HEK293 (cell line): Measurements from ENCODE around the gene GNB1L.

Source experiments
- CTCF ChIA-PET: fragments of 350-600 bp; formaldehyde crosslinking; extraction: SDS; loops from one replicate; lab custom pipeline; 2021; ENCODE audit warnings: antibody characterized with exemption; lab: Yijun Ruan, JAX
- POLR2A ChIA-PET: fragments of 300-600 bp; formaldehyde crosslinking; extraction: SDS; loops from one replicate; lab custom pipeline; 2020; ENCODE audit warnings: antibody characterized with exemption, inconsistent platforms; lab: Yijun Ruan, JAX
- H3K27ac ChIP-seq: fragments of 200-500 bp; sonication (Bioruptor generic); 2 replicates; pipeline ENCODE4 v1.5.1; 2014; ENCODE audit warnings: low read depth, low read length, control low read depth, inconsistent platforms; ENCODE audit errors: extremely low read depth
- H3K36me3 ChIP-seq, 2 experiments: fragments of 200-500 bp in 1 of 2; sonication (Bioruptor generic) in 1 of 2; 1 replicate in 1 of 2; 2 replicates in 1 of 2; pipeline ENCODE4 v1.5.1; 2014 to 2017; ENCODE audit warnings: inconsistent platforms in 2 of 2, low read length in 2 of 2; ENCODE audit not compliant: control insufficient read depth in 2 of 2, insufficient read depth in 1 of 2
- H3K4me1 ChIP-seq: fragments of 200-500 bp; sonication (Bioruptor generic); 2 replicates; pipeline ENCODE4 v1.5.1; 2014; ENCODE audit warnings: mild to moderate bottlenecking, low read length, inconsistent platforms; ENCODE audit not compliant: control insufficient read depth, insufficient read depth
- H3K4me3 ChIP-seq: 2 replicates; pipeline ENCODE4 v1.5.1; 2011; ENCODE audit warnings: low read depth, mild to moderate bottlenecking, control low read depth, low read length, moderate library complexity
- H3K9me3 ChIP-seq: fragments of 200-500 bp; sonication (Bioruptor generic); 2 replicates; pipeline ENCODE4 v1.5.1; 2014; ENCODE audit warnings: low read depth, low read length, inconsistent platforms; ENCODE audit not compliant: control insufficient read depth, insufficient read depth
- EGR2 ChIP-seq: fragments of 450-650 bp; formaldehyde crosslinking; IDR thresholded peaks from 2 replicates; pipeline ENCODE4 v1.5.1; 2016; ENCODE audit warnings: low read depth, missing biosample characterization, missing genetic modification characterization
- GLIS1 ChIP-seq: fragments of 450-650 bp; formaldehyde crosslinking; IDR thresholded peaks from 2 replicates; pipeline ENCODE4 v1.5.1; 2016; ENCODE audit warnings: missing biosample characterization, missing genetic modification characterization
- IKZF3 ChIP-seq: fragments of 450-650 bp; IDR thresholded peaks from 2 replicates; pipeline ENCODE4 v1.5.0; 2018; ENCODE audit warnings: missing biosample characterization, mild to moderate bottlenecking, missing genetic modification characterization, moderate library complexity
- TRIM28 ChIP-seq: IDR thresholded peaks from 2 replicates; pipeline ENCODE4 v1.6.1; 2011; ENCODE audit warnings: low read length, control low read depth, borderline replicate concordance
- WT1 ChIP-seq: fragments of 450-650 bp; formaldehyde crosslinking; IDR thresholded peaks from 2 replicates; pipeline ENCODE4 v1.5.1; 2016; ENCODE audit warnings: missing biosample characterization, missing genetic modification characterization
- ZBTB21 ChIP-seq: fragments of 450-650 bp; formaldehyde crosslinking; IDR thresholded peaks from 2 replicates; pipeline ENCODE4 v1.5.1; 2017; ENCODE audit warnings: missing biosample characterization, missing genetic modification characterization
- ZEB2 ChIP-seq: fragments of 450-650 bp; formaldehyde crosslinking; IDR thresholded peaks from 2 replicates; pipeline ENCODE4 v1.5.1; 2016; ENCODE audit warnings: missing biosample characterization, missing genetic modification characterization
- ZNF121 ChIP-seq: fragments of 450-650 bp; formaldehyde crosslinking; IDR thresholded peaks from 2 replicates; pipeline ENCODE4 v1.5.1; 2016; ENCODE audit warnings: missing biosample characterization, missing genetic modification characterization
- ZNF280C ChIP-seq: fragments of 450-650 bp; formaldehyde crosslinking; IDR thresholded peaks from 2 replicates; pipeline ENCODE4 v1.5.1; 2016; ENCODE audit warnings: missing biosample characterization, missing genetic modification characterization
- ZNF510 ChIP-seq: fragments of 450-650 bp; formaldehyde crosslinking; IDR thresholded peaks from 2 replicates; pipeline ENCODE4 v1.5.1; 2018; ENCODE audit warnings: mild to moderate bottlenecking, missing genetic modification characterization, missing biosample characterization; ENCODE audit not compliant: insufficient replicate concordance
- ZNF610 ChIP-seq: fragments of 450-650 bp; formaldehyde crosslinking; IDR thresholded peaks from 2 replicates; pipeline ENCODE4 v1.5.1; 2016; ENCODE audit warnings: missing biosample characterization, missing genetic modification characterization, borderline replicate concordance
- ZNF639 ChIP-seq: fragments of 450-650 bp; formaldehyde crosslinking; IDR thresholded peaks from 2 replicates; pipeline ENCODE4 v1.5.1; 2016; ENCODE audit warnings: missing biosample characterization, missing genetic modification characterization
- ZNF776 ChIP-seq: fragments of 450-650 bp; formaldehyde crosslinking; IDR thresholded peaks from 2 replicates; pipeline ENCODE4 v1.5.0; 2017; ENCODE audit warnings: missing biosample characterization, missing genetic modification characterization, borderline replicate concordance
- ZNF791 ChIP-seq: fragments of 450-650 bp; formaldehyde crosslinking; IDR thresholded peaks from 2 replicates; pipeline ENCODE4 v1.5.1; 2016; ENCODE audit warnings: missing biosample characterization, missing genetic modification characterization
- TF ChIP-seq, protein P1 (sequence below): fragments of 450-650 bp; formaldehyde crosslinking; IDR thresholded peaks from 2 replicates; pipeline ENCODE4 v1.5.1; 2017; ENCODE audit warnings: missing biosample characterization, missing genetic modification characterization
- TF ChIP-seq, protein P2 (sequence below): fragments of 450-650 bp; formaldehyde crosslinking; IDR thresholded peaks from 2 replicates; pipeline ENCODE4 v1.5.1; 2016; ENCODE audit warnings: missing biosample characterization, missing genetic modification characterization

The GNB1L gene

GRCh38 chr22:19735665-19736510, 118.8 kb downstream of the GNB1L start (continued):
- TF ChIP-seq ZNF280C (tag by site-specific recombination): no peak
- no peak for TF ChIP-seq ZBTB21 (tag by site-specific recombination)
- no peak for TF ChIP-seq ZNF776 (tag by site-specific recombination)
- TF ChIP-seq EGR2: peak; percentile 91

DNA sequence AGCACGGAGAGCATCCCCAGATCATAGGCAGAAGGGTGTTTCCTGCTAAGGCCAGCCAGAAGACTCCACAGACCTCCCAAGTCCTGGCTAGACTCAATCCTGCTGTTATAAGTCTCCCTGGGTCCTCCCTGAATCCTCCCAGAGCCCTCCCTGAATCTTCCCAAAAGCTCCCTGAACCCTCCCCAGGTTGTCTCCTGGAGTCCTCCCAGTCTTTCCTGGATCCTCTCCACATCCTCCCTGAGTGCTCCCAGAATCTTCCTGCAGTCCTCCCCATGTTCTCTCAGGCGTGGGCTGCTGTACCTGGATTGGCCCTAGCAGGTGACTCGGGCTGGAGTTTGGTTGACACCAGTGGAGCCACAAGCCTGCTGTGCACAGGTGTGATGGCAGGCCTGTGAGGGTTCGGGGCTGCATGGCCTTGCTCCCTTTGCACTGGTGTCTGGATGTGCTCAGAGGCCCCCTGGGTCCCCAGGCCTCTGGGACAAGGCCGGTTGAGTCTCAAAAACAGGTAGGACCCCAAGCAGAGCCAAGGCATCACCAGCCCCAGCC, 119.8 kb downstream of the GNB1L start:
- TF ChIP-seq TRIM28: no peak
- TF ChIP-seq ZEB2 (tag by site-specific recombination): no peak
- TF ChIP-seq WT1 (tag by site-specific recombination): peak; percentile 61
- TF ChIP-seq GLIS1 (tag by site-specific recombination): peak; percentile 69
- TF ChIP-seq, protein P1, sequence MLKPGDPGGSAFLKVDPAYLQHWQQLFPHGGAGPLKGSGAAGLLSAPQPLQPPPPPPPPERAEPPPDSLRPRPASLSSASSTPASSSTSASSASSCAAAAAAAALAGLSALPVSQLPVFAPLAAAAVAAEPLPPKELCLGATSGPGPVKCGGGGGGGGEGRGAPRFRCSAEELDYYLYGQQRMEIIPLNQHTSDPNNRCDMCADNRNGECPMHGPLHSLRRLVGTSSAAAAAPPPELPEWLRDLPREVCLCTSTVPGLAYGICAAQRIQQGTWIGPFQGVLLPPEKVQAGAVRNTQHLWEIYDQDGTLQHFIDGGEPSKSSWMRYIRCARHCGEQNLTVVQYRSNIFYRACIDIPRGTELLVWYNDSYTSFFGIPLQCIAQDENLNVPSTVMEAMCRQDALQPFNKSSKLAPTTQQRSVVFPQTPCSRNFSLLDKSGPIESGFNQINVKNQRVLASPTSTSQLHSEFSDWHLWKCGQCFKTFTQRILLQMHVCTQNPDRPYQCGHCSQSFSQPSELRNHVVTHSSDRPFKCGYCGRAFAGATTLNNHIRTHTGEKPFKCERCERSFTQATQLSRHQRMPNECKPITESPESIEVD (tag by site-specific recombination): no peak
- TF ChIP-seq ZNF639 (tag by site-specific recombination): no peak
- TF ChIP-seq, protein P2, sequence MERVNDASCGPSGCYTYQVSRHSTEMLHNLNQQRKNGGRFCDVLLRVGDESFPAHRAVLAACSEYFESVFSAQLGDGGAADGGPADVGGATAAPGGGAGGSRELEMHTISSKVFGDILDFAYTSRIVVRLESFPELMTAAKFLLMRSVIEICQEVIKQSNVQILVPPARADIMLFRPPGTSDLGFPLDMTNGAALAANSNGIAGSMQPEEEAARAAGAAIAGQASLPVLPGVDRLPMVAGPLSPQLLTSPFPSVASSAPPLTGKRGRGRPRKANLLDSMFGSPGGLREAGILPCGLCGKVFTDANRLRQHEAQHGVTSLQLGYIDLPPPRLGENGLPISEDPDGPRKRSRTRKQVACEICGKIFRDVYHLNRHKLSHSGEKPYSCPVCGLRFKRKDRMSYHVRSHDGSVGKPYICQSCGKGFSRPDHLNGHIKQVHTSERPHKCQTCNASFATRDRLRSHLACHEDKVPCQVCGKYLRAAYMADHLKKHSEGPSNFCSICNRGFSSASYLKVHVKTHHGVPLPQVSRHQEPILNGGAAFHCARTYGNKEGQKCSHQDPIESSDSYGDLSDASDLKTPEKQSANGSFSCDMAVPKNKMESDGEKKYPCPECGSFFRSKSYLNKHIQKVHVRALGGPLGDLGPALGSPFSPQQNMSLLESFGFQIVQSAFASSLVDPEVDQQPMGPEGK (tag by site-specific recombination): no peak
- TF ChIP-seq IKZF3: no peak
- TF ChIP-seq ZNF610 (tag by site-specific recombination): no peak
- TF ChIP-seq ZNF791 (tag by site-specific recombination): no peak
- TF ChIP-seq ZNF121: no peak
- TF ChIP-seq ZNF510 (tag by site-specific recombination): no peak
- H3K36me3 ChIP-seq: no peaks in the 10 kb centered on the region
- H3K9me3 ChIP-seq: no peaks in the 10 kb centered on the region
- POLR2A ChIA-PET: no interaction called here
- no peaks in the 10 kb centered on the region for H3K4me1 ChIP-seq
- H3K4me3 ChIP-seq: no peak overlapping the region
- CTCF ChIA-PET: interaction anchor here (7.5 kb wide), 1 partner anchor 179 kb away, joined by 184 read pairs; no protein-coding TSS in a partner anchor
- H3K27ac ChIP-seq: no peak overlapping the region
